ENCODE data around the gene ITIH5. TPM values are rescaled to one million over a fixed set of nuclear protein-coding genes. Genes with fewer than 3 reads are reported as not detected.

The ITIH5 gene
- total and polyA plus RNA-seq, 2 donors from 2014 or later, result 13.1 to 23.3 TPM

DNA sequence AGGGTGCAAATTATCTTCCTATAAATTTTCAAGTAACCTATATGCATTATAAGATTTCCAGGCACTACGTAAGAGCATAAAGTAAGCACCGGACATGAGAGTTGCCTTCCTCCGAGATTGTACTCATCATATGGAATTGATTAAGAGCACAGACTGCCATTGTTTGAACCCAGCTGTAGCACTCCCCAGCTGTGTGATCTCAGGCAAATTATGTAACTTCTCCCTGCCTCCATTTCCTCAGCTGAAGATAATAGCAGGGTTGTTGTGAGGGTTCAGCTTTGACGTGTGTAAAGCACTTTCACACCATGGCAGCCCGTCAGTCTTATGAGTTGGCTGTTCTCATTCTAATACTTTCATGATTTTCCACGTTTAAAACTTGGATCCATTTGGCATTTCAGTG lies 122.6 kb downstream of the ITIH5 start:
- Histone ChIP-seq H3K4me3 (ENCODE audit: low read length in 3 of 3) (no peak overlapping the region), H3K9me3 (ENCODE audit: control insufficient read depth in 2 of 3, insufficient read depth in 1 of 3, low read length in 3 of 3) (no peaks in the 10 kb centered on the region), H3K27me3 (ENCODE audit: control insufficient read depth, insufficient read depth, low read length) (no peaks in the 10 kb centered on the region), H3K36me3 (ENCODE audit: control insufficient read depth in 2 of 3, insufficient read depth in 3 of 3, low read length in 3 of 3) (no peaks in the 10 kb centered on the region), H3K27ac (ENCODE audit: low read depth in 2 of 2, low read length in 2 of 2) (no peak overlapping the region), H3K9ac (ENCODE audit: low read length in 3 of 3) (no peak overlapping the region), H3K4me1 (ENCODE audit: control insufficient read depth in 2 of 3, insufficient read depth in 2 of 3, low read depth in 1 of 3, low read length in 3 of 3) (peaks cover 0 to 3% (median 2%) of the 10 kb centered on the region in 3 donors)
- no peak for DNase-seq
- intact Hi-C loops (cut with DNase I), result no loop called here
- FAIRE-seq, result no peak
- TF ChIP-seq, protein P1, sequence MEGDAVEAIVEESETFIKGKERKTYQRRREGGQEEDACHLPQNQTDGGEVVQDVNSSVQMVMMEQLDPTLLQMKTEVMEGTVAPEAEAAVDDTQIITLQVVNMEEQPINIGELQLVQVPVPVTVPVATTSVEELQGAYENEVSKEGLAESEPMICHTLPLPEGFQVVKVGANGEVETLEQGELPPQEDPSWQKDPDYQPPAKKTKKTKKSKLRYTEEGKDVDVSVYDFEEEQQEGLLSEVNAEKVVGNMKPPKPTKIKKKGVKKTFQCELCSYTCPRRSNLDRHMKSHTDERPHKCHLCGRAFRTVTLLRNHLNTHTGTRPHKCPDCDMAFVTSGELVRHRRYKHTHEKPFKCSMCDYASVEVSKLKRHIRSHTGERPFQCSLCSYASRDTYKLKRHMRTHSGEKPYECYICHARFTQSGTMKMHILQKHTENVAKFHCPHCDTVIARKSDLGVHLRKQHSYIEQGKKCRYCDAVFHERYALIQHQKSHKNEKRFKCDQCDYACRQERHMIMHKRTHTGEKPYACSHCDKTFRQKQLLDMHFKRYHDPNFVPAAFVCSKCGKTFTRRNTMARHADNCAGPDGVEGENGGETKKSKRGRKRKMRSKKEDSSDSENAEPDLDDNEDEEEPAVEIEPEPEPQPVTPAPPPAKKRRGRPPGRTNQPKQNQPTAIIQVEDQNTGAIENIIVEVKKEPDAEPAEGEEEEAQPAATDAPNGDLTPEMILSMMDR (IDR thresholded peaks at IDR 0.05; ENCODE audit: borderline replicate concordance, extremely low read depth, insufficient read depth), result no peak

DNA sequence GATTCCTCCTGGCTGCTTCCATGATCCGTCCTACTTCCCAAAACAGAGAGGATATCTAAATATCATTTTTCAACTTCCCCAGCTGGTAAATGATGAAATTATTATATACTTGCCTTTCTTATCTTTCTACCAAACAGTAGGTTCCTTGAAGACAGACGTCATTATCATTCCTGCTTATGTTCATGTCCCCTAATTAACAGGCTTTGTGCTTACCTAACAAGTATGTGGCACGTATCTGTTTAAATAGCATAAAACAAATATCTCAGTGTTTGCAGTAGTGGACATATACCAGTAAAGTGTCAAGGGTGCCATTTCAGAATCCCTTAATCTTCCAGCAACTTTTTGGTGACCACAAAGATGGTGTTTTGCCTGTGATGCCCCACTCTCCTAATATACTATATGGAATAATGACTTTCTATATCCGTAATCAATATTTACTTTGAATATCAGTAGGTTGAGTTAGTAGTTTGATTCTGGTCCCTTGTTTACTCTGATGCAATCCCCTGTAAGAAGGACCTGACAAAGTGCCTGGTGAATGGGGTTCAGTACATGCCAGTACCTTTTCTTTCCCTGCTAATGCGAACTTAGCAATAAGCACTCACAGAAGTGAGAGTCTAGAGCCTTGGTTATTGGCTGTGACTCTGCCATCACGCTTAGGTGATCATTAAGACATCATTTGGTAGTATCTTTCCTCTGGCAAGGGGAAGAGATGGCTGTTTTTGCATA lies 124.4 kb downstream of the ITIH5 start:
- no peak for FAIRE-seq

DNA sequence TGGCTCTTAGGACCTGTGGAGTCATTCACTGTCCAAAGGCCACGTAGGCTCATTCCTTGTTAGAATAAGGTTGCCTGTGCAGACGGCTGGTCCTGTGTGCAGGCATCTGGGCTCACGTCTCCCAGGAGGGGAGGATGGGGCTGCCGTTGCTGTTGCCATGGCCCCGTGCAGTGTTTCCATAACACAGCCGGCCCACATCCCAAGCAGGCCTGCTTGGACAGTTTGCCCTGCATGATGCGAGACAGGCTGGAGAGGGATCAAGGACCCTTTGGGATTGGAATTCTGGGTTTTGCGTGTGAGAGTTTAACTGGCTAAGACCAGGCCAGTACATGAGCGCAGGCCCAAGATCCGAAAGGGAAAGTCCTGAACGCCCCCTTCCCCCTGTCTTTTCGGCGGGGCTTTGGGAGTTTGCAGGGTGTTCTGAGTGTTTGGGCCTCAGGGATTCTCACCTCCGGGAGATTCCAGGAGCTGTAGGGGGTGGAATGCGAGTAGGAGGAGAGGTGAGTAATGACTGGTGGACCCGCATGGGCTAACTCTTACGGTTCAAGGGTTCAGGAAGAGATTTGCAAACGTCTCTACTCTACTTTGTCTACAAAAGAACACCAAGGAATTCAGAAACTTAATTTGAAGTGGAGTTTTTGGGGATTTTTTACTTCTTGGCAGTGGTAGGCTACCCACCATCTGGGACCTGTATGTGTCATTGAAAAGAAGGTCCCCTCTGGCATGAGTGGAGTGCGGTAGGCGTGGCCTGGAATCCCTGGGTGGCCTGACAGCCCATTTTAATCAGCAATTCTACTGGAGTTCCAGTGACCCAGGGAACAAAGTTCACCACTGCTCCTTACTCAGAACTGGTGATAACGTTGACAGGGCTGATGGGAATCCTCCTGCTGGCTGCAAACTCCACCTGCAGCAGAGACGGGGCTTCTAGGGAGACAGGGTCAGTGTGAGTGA lies 125.4 kb downstream of the ITIH5 start:
- Histone ChIP-seq H3K9me3 (ENCODE audit: control insufficient read depth in 2 of 3, insufficient read depth in 1 of 3, low read length in 3 of 3) (peaks cover 0 to 6% (median 2%) of the 10 kb centered on the region in 3 donors), H3K36me3 (ENCODE audit: control insufficient read depth in 2 of 3, insufficient read depth in 3 of 3, low read length in 3 of 3) (no peaks in the 10 kb centered on the region), H3K27ac (ENCODE audit: low read depth in 2 of 2, low read length in 2 of 2) (peak overlapping the region in 1 of 2 donors; percentile 20), H3K4me1 (ENCODE audit: control insufficient read depth in 2 of 3, insufficient read depth in 2 of 3, low read depth in 1 of 3, low read length in 3 of 3) (peaks cover 0 to 3% (median 2%) of the 10 kb centered on the region in 3 donors), H3K27me3 (ENCODE audit: control insufficient read depth, insufficient read depth, low read length) (no peaks in the 10 kb centered on the region), H3K9ac (ENCODE audit: low read length in 3 of 3) (no peak overlapping the region), H3K4me3 (ENCODE audit: low read length in 3 of 3) (no peak overlapping the region)
- TF ChIP-seq, protein P1 (IDR thresholded peaks at IDR 0.05; ENCODE audit: borderline replicate concordance, extremely low read depth, insufficient read depth), result no peak
- intact Hi-C loops (cut with DNase I), result no loop called here
- peak; percentile 75 to 91 (median 85) for DNase-seq
- no peak for FAIRE-seq

More for the DNA sequence above, 124.4 kb downstream of the ITIH5 start:
- H3K27me3 ChIP-seq (ENCODE audit: control insufficient read depth, insufficient read depth, low read length), result no peaks in the 10 kb centered on the region
- H3K9me3 ChIP-seq (ENCODE audit: control insufficient read depth in 2 of 3, insufficient read depth in 1 of 3, low read length in 3 of 3), result peaks cover 0 to 6% (median 2%) of the 10 kb centered on the region in 3 donors
- no peak for DNase-seq
- no peak overlapping the region for H3K27ac ChIP-seq (ENCODE audit: low read depth in 2 of 2, low read length in 2 of 2)
- intact Hi-C loops (cut with DNase I), result no loop called here
- H3K4me3 ChIP-seq (ENCODE audit: low read length in 3 of 3), result no peak overlapping the region
- no peaks in the 10 kb centered on the region for H3K36me3 ChIP-seq (ENCODE audit: control insufficient read depth in 2 of 3, insufficient read depth in 3 of 3, low read length in 3 of 3)
- TF ChIP-seq, protein P1 (IDR thresholded peaks at IDR 0.05; ENCODE audit: borderline replicate concordance, extremely low read depth, insufficient read depth), result no peak
- no peak overlapping the region for H3K9ac ChIP-seq (ENCODE audit: low read length in 3 of 3)
- peaks cover 0 to 3% (median 2%) of the 10 kb centered on the region in 3 donors for H3K4me1 ChIP-seq (ENCODE audit: control insufficient read depth in 2 of 3, insufficient read depth in 2 of 3, low read depth in 1 of 3, low read length in 3 of 3)
